Gastrocnemius medialis (tissue), 4 donors: ENCODE measurements around the gene CEBPG.

Experiments used
- CTCF ChIP-seq, 5 experiments: fragments of 450-650 bp in 3 of 5; fragments of 200-600 bp in 2 of 5; sonication (generic) in 2 of 5; IDR thresholded peaks in 4 of 5; conservative IDR thresholded peaks in 1 of 5; 1 replicate in 4 of 5; 2 replicates in 1 of 5; pipeline ENCODE4 v1.5.1; 2016 to 2019; ENCODE audit warnings: antibody characterized with exemption in 5 of 5, mild to moderate bottlenecking in 3 of 5, moderate library complexity in 3 of 5
- POLR2A ChIP-seq, 2 donors: fragments of 450-650 bp; IDR thresholded peaks; one replicate each; pipeline ENCODE4 v1.6.1; 2017; ENCODE audit warnings: antibody characterized with exemption in 2 of 2, mild to moderate bottlenecking in 2 of 2, moderate library complexity in 2 of 2

GRCh38 chr19:33343859-33344572 lies 29.5 kb upstream of the CEBPG start:
- TF ChIP-seq CTCF (IDR thresholded peaks at IDR 0.05 in 4 of 5, conservative IDR thresholded peaks at IDR 0.05 in 1 of 5) (no peak), POLR2A (IDR thresholded peaks at IDR 0.05) (no peak)
